ENCODE measurements around the gene SEMA5A. TPM values are rescaled to one million over a fixed set of nuclear protein-coding genes. Genes with fewer than 3 reads are reported as not detected.

SEMA5A gene
- total and polyA plus RNA-seq, 7 experiments from 2014 or later: 0.25 to 0.98 (median 0.46) TPM; not detected in 1

GRCh38 chr5:9282211-9282610 lies 263.7 kb downstream of the SEMA5A start:
- no peaks in the 10 kb centered on the region for H3K9me3 ChIP-seq (ENCODE audit: control insufficient read depth in 2 of 3, low read length in 3 of 3)
- DNase-seq (no peak), ATAC-seq (no peak)
- Mint-ChIP-seq H3K9me3 (peaks cover 0 to 19% (median 7%) of the 10 kb centered on the region in 11 donors), H3K4me1 (no peaks in the 10 kb centered on the region), H3K4me3 (no peak overlapping the region), H3K27ac (no peak overlapping the region), H3K36me3 (no peaks in the 10 kb centered on the region), H3K27me3 (no peaks in the 10 kb centered on the region)
- intact Hi-C loops (cut with micrococcal nuclease): no loop called here
- no peaks in the 10 kb centered on the region for H3K4me1 ChIP-seq (ENCODE audit: control insufficient read depth in 2 of 2, insufficient read depth in 2 of 2, low read length in 2 of 2)
- POLR2A ChIA-PET: no interaction called here
- no peaks in the 10 kb centered on the region for H3K27me3 ChIP-seq (ENCODE audit: control insufficient read depth in 2 of 2, insufficient read depth in 2 of 2, low read length in 2 of 2)
- no peaks in the 10 kb centered on the region for H3K36me3 ChIP-seq (ENCODE audit: control insufficient read depth in 2 of 3, insufficient read depth in 3 of 3, low read length in 3 of 3)
- CTCF ChIA-PET: no interaction called here
- no peak overlapping the region for H3K27ac ChIP-seq (ENCODE audit: low read depth, low read length)
- no peak overlapping the region for H3K4me3 ChIP-seq (ENCODE audit: low read length)

GRCh38 chr5:9279774-9280173 lies 266.1 kb downstream of the SEMA5A start:
- ChIA-PET CTCF (no interaction called here), POLR2A (no interaction called here)
- Histone ChIP-seq H3K4me3 (ENCODE audit: low read length) (no peak overlapping the region), H3K9me3 (ENCODE audit: control insufficient read depth in 2 of 3, low read length in 3 of 3) (no peaks in the 10 kb centered on the region), H3K36me3 (ENCODE audit: control insufficient read depth in 2 of 3, insufficient read depth in 3 of 3, low read length in 3 of 3) (no peaks in the 10 kb centered on the region), H3K4me1 (ENCODE audit: control insufficient read depth in 2 of 2, insufficient read depth in 2 of 2, low read length in 2 of 2) (no peaks in the 10 kb centered on the region), H3K27me3 (ENCODE audit: control insufficient read depth in 2 of 2, insufficient read depth in 2 of 2, low read length in 2 of 2) (no peaks in the 10 kb centered on the region), H3K27ac (ENCODE audit: low read depth, low read length) (no peak overlapping the region)
- no peak overlapping the region for H3K4me3 Mint-ChIP-seq
- intact Hi-C loops (cut with micrococcal nuclease): no loop called here
- DNase-seq (no peak), ATAC-seq (no peak)
- H3K4me1 Mint-ChIP-seq: no peaks in the 10 kb centered on the region
- H3K9me3 Mint-ChIP-seq: peaks cover 0 to 26% (median 8%) of the 10 kb centered on the region in 11 donors
- no peak overlapping the region for H3K27ac Mint-ChIP-seq
- no peaks in the 10 kb centered on the region for H3K27me3 Mint-ChIP-seq
- H3K36me3 Mint-ChIP-seq: no peaks in the 10 kb centered on the region

- CTCF ChIA-PET: no interaction called here
- no peak overlapping the region for H3K27ac ChIP-seq (ENCODE audit: low read depth, low read length)
- intact Hi-C loops (cut with micrococcal nuclease): no loop called here
- H3K9me3 ChIP-seq (ENCODE audit: control insufficient read depth in 2 of 3, low read length in 3 of 3): no peaks in the 10 kb centered on the region
- peaks cover 0 to 31% (median 12%) of the 10 kb centered on the region in 11 donors for H3K9me3 Mint-ChIP-seq
- no peaks in the 10 kb centered on the region for H3K27me3 Mint-ChIP-seq
- H3K4me3 ChIP-seq (ENCODE audit: low read length): no peak overlapping the region
- no peak overlapping the region for H3K27ac Mint-ChIP-seq
- ATAC-seq (no peak), DNase-seq (no peak)
- H3K36me3 ChIP-seq (ENCODE audit: control insufficient read depth in 2 of 3, insufficient read depth in 3 of 3, low read length in 3 of 3): no peaks in the 10 kb centered on the region
- no peaks in the 10 kb centered on the region for H3K4me1 ChIP-seq (ENCODE audit: control insufficient read depth in 2 of 2, insufficient read depth in 2 of 2, low read length in 2 of 2)
- H3K4me3 Mint-ChIP-seq: no peak overlapping the region
- no peaks in the 10 kb centered on the region for H3K36me3 Mint-ChIP-seq
- no peaks in the 10 kb centered on the region for H3K27me3 ChIP-seq (ENCODE audit: control insufficient read depth in 2 of 2, insufficient read depth in 2 of 2, low read length in 2 of 2)
- no peaks in the 10 kb centered on the region for H3K4me1 Mint-ChIP-seq
- POLR2A ChIA-PET: no interaction called here
Observed at GRCh38 chr5:9278921-9279603, 266.8 kb downstream of the SEMA5A start.

- ATAC-seq (no peak), DNase-seq (no peak)
- Mint-ChIP-seq H3K27me3 (peaks cover 0 to 5% (median 0%) of the 10 kb centered on the region in 5 donors), H3K9me3 (peaks cover 0 to 17% (median 8%) of the 10 kb centered on the region in 11 donors), H3K4me3 (no peak overlapping the region), H3K27ac (no peak overlapping the region), H3K4me1 (no peaks in the 10 kb centered on the region), H3K36me3 (no peaks in the 10 kb centered on the region)
- ChIA-PET POLR2A (no interaction called here), CTCF (no interaction called here)
- Histone ChIP-seq H3K9me3 (ENCODE audit: control insufficient read depth in 2 of 3, low read length in 3 of 3) (no peaks in the 10 kb centered on the region), H3K27me3 (ENCODE audit: control insufficient read depth in 2 of 2, insufficient read depth in 2 of 2, low read length in 2 of 2) (no peaks in the 10 kb centered on the region), H3K27ac (ENCODE audit: low read depth, low read length) (no peak overlapping the region), H3K4me3 (ENCODE audit: low read length) (no peak overlapping the region), H3K4me1 (ENCODE audit: control insufficient read depth in 2 of 2, insufficient read depth in 2 of 2, low read length in 2 of 2) (no peaks in the 10 kb centered on the region), H3K36me3 (ENCODE audit: control insufficient read depth in 2 of 3, insufficient read depth in 3 of 3, low read length in 3 of 3) (no peaks in the 10 kb centered on the region)
- intact Hi-C loops (cut with micrococcal nuclease): no loop called here
Observed at GRCh38 chr5:9269014-9269413, 276.9 kb downstream of the SEMA5A start.

- H3K27me3 ChIP-seq (ENCODE audit: control insufficient read depth in 2 of 2, insufficient read depth in 2 of 2, low read length in 2 of 2): no peaks in the 10 kb centered on the region
- POLR2A ChIA-PET: no interaction called here
- H3K27ac ChIP-seq (ENCODE audit: low read depth, low read length): no peak overlapping the region
- H3K4me3 ChIP-seq (ENCODE audit: low read length): no peak overlapping the region
- H3K9me3 ChIP-seq (ENCODE audit: control insufficient read depth in 2 of 3, low read length in 3 of 3): no peaks in the 10 kb centered on the region
- Mint-ChIP-seq H3K27ac (no peak overlapping the region), H3K36me3 (no peaks in the 10 kb centered on the region), H3K4me1 (no peaks in the 10 kb centered on the region), H3K9me3 (peaks cover 0 to 18% (median 8%) of the 10 kb centered on the region in 11 donors), H3K27me3 (peaks cover 0 to 5% (median 0%) of the 10 kb centered on the region in 5 donors), H3K4me3 (no peak overlapping the region)
- ATAC-seq (no peak), DNase-seq (no peak)
- no peaks in the 10 kb centered on the region for H3K4me1 ChIP-seq (ENCODE audit: control insufficient read depth in 2 of 2, insufficient read depth in 2 of 2, low read length in 2 of 2)
- intact Hi-C loops (cut with micrococcal nuclease): no loop called here
- CTCF ChIA-PET: no interaction called here
- H3K36me3 ChIP-seq (ENCODE audit: control insufficient read depth in 2 of 3, insufficient read depth in 3 of 3, low read length in 3 of 3): no peaks in the 10 kb centered on the region
Observed at GRCh38 chr5:9268226-9268625, 277.6 kb downstream of the SEMA5A start.

GRCh38 chr5:9265441-9266287 lies 280.2 kb downstream of the SEMA5A start:
- intact Hi-C loops (cut with micrococcal nuclease): no loop called here
- POLR2A ChIA-PET: no interaction called here
- no peaks in the 10 kb centered on the region for H3K4me1 ChIP-seq (ENCODE audit: control insufficient read depth in 2 of 2, insufficient read depth in 2 of 2, low read length in 2 of 2)
- H3K36me3 Mint-ChIP-seq: no peaks in the 10 kb centered on the region
- peaks cover 0 to 7% (median 4%) of the 10 kb centered on the region in 11 donors for H3K9me3 Mint-ChIP-seq
- H3K4me3 Mint-ChIP-seq: no peak overlapping the region
- no peaks in the 10 kb centered on the region for H3K36me3 ChIP-seq (ENCODE audit: control insufficient read depth in 2 of 3, insufficient read depth in 3 of 3, low read length in 3 of 3)
- no peaks in the 10 kb centered on the region for H3K27me3 ChIP-seq (ENCODE audit: control insufficient read depth in 2 of 2, insufficient read depth in 2 of 2, low read length in 2 of 2)
- CTCF ChIA-PET: no interaction called here
- no peak overlapping the region for H3K27ac ChIP-seq (ENCODE audit: low read depth, low read length)
- no peak overlapping the region for H3K4me3 ChIP-seq (ENCODE audit: low read length)
- no peaks in the 10 kb centered on the region for H3K27me3 Mint-ChIP-seq
- H3K27ac Mint-ChIP-seq: no peak overlapping the region
- H3K9me3 ChIP-seq (ENCODE audit: control insufficient read depth in 2 of 3, low read length in 3 of 3): no peaks in the 10 kb centered on the region
- H3K4me1 Mint-ChIP-seq: no peaks in the 10 kb centered on the region
- ATAC-seq (no peak), DNase-seq (no peak)

GRCh38 chr5:9264301-9264700 lies 281.6 kb downstream of the SEMA5A start:
- Mint-ChIP-seq H3K4me3 (no peak overlapping the region), H3K9me3 (peaks cover 0 to 7% (median 0%) of the 10 kb centered on the region in 11 donors), H3K4me1 (no peaks in the 10 kb centered on the region), H3K27me3 (no peaks in the 10 kb centered on the region), H3K36me3 (no peaks in the 10 kb centered on the region), H3K27ac (no peak overlapping the region)
- ChIA-PET CTCF (no interaction called here), POLR2A (no interaction called here)
- no peaks in the 10 kb centered on the region for H3K9me3 ChIP-seq (ENCODE audit: control insufficient read depth in 2 of 3, low read length in 3 of 3)
- intact Hi-C loops (cut with micrococcal nuclease): no loop called here
- H3K27me3 ChIP-seq (ENCODE audit: control insufficient read depth in 2 of 2, insufficient read depth in 2 of 2, low read length in 2 of 2): no peaks in the 10 kb centered on the region
- no peak overlapping the region for H3K27ac ChIP-seq (ENCODE audit: low read depth, low read length)
- H3K4me3 ChIP-seq (ENCODE audit: low read length): no peak overlapping the region
- ATAC-seq (no peak), DNase-seq (no peak)
- no peaks in the 10 kb centered on the region for H3K4me1 ChIP-seq (ENCODE audit: control insufficient read depth in 2 of 2, insufficient read depth in 2 of 2, low read length in 2 of 2)
- H3K36me3 ChIP-seq (ENCODE audit: control insufficient read depth in 2 of 3, insufficient read depth in 3 of 3, low read length in 3 of 3): no peaks in the 10 kb centered on the region
